ENCODE data around the gene CDH13. TPM values are rescaled to one million over a fixed set of nuclear protein-coding genes. Genes with fewer than 3 reads are reported as not detected.

The CDH13 gene
- total RNA-seq, 4 donors from 2014 or later: 3.1 to 13.5 (median 8.9) TPM

- H3K9me3 ChIP-seq: no peaks in the 10 kb centered on the region
- peaks cover 0 to 8% (median 5%) of the 10 kb centered on the region in 4 donors for H3K4me1 ChIP-seq
- TF ChIP-seq EP300 (IDR thresholded peaks at IDR 0.05) (no peak), POLR2A (IDR thresholded peaks at IDR 0.05; ENCODE audit: low read depth) (no peak), POLR2AphosphoS5 (IDR thresholded peaks at IDR 0.05) (no peak), CTCF (IDR thresholded peaks at IDR 0.05) (no peak)
- no peak for DNase-seq (ENCODE audit: extremely low spot score)
- peaks cover 0 to 4% (median 0%) of the 10 kb centered on the region in 4 donors for H3K36me3 ChIP-seq
- WGBS: 62% methylated on average over 2 of the region's 2 CpGs
- intact Hi-C loops (cut with DNase I): no loop called here
- H3K27ac ChIP-seq (replicated peaks in 1 of 4): no peak overlapping the region
- no peak overlapping the region for H3K4me3 ChIP-seq
- no peaks in the 10 kb centered on the region for H3K27me3 ChIP-seq
These were observed 863.3 kb downstream of the CDH13 start for GRCh38 chr16:83490073-83490472.

GRCh38 chr16:83494459-83494858 lies 867.7 kb downstream of the CDH13 start:
- Histone ChIP-seq H3K27me3 (no peaks in the 10 kb centered on the region), H3K4me1 (peaks cover 0 to 8% (median 5%) of the 10 kb centered on the region in 4 donors), H3K4me3 (no peak overlapping the region), H3K9me3 (no peaks in the 10 kb centered on the region), H3K36me3 (no peaks in the 10 kb centered on the region), H3K27ac (replicated peaks in 1 of 4) (no peak overlapping the region)
- TF ChIP-seq EP300 (IDR thresholded peaks at IDR 0.05) (no peak), POLR2A (IDR thresholded peaks at IDR 0.05; ENCODE audit: low read depth) (no peak), CTCF (IDR thresholded peaks at IDR 0.05) (no peak), POLR2AphosphoS5 (IDR thresholded peaks at IDR 0.05) (no peak)
- WGBS: 95% methylated on average over 1 of the region's 1 CpG
- intact Hi-C loops (cut with DNase I): no loop called here
- no peak for DNase-seq (ENCODE audit: extremely low spot score)

GRCh38 chr16:83501481-83501880 lies 874.7 kb downstream of the CDH13 start:
- H3K27ac ChIP-seq (replicated peaks in 1 of 4): no peak overlapping the region
- TF ChIP-seq POLR2A (IDR thresholded peaks at IDR 0.05; ENCODE audit: low read depth) (no peak), EP300 (IDR thresholded peaks at IDR 0.05) (no peak), CTCF (IDR thresholded peaks at IDR 0.05) (no peak), POLR2AphosphoS5 (IDR thresholded peaks at IDR 0.05) (no peak)
- intact Hi-C loops (cut with DNase I): no loop called here
- H3K4me3 ChIP-seq: no peak overlapping the region
- no peaks in the 10 kb centered on the region for H3K4me1 ChIP-seq
- H3K9me3 ChIP-seq: no peaks in the 10 kb centered on the region
- no peaks in the 10 kb centered on the region for H3K27me3 ChIP-seq
- 91% methylated on average over 4 of the region's 4 CpGs for WGBS
- no peak for DNase-seq (ENCODE audit: extremely low spot score)
- no peaks in the 10 kb centered on the region for H3K36me3 ChIP-seq

GRCh38 chr16:83508295-83508694 lies 881.5 kb downstream of the CDH13 start:
- Histone ChIP-seq H3K36me3 (no peaks in the 10 kb centered on the region), H3K27me3 (no peaks in the 10 kb centered on the region), H3K27ac (replicated peaks in 1 of 4) (no peak overlapping the region), H3K9me3 (no peaks in the 10 kb centered on the region), H3K4me3 (no peak overlapping the region), H3K4me1 (no peaks in the 10 kb centered on the region)
- intact Hi-C loops (cut with DNase I): no loop called here
- TF ChIP-seq POLR2A (IDR thresholded peaks at IDR 0.05; ENCODE audit: low read depth) (no peak), POLR2AphosphoS5 (IDR thresholded peaks at IDR 0.05) (no peak), EP300 (IDR thresholded peaks at IDR 0.05) (no peak), CTCF (IDR thresholded peaks at IDR 0.05) (no peak)
- 95% methylated on average over 4 of the region's 6 CpGs for WGBS
- peak; percentile 72 for DNase-seq (ENCODE audit: extremely low spot score)

GRCh38 chr16:83509316-83509715 lies 882.5 kb downstream of the CDH13 start:
- H3K4me3 ChIP-seq: no peak overlapping the region
- H3K27ac ChIP-seq (replicated peaks in 1 of 4): no peak overlapping the region
- H3K4me1 ChIP-seq: no peaks in the 10 kb centered on the region
- intact Hi-C loops (cut with DNase I): no loop called here
- DNase-seq (ENCODE audit: extremely low spot score): no peak
- H3K36me3 ChIP-seq: no peaks in the 10 kb centered on the region
- no peaks in the 10 kb centered on the region for H3K9me3 ChIP-seq
- TF ChIP-seq CTCF (IDR thresholded peaks at IDR 0.05) (no peak), POLR2A (IDR thresholded peaks at IDR 0.05; ENCODE audit: low read depth) (no peak), POLR2AphosphoS5 (IDR thresholded peaks at IDR 0.05) (no peak), EP300 (IDR thresholded peaks at IDR 0.05) (no peak)
- no peaks in the 10 kb centered on the region for H3K27me3 ChIP-seq

All from esophagus muscularis mucosa (tissue), 4 donors.